ENCODE measurements around the gene ITPR1. TPM values are rescaled to one million over a fixed set of nuclear protein-coding genes. Genes with fewer than 3 reads are reported as not detected.

The ITPR1 gene
- polyA plus RNA-seq, 12 donors: 15.3 to 29.1 (median 21.2) TPM; not detected in 1

- DNase-seq: no peak
Observed at GRCh38 chr3:4774531-4774930, 281.4 kb downstream of the ITPR1 start.

- DNase-seq: no peak
Observed at GRCh38 chr3:4776399-4776979, 283.3 kb downstream of the ITPR1 start.

GRCh38 chr3:4776980-4777581, 283.9 kb downstream of the ITPR1 start:
- no peak for DNase-seq

- DNase-seq: no peak
Observed at GRCh38 chr3:4778119-4778518, 285.0 kb downstream of the ITPR1 start.

- DNase-seq: no peak
Observed at GRCh38 chr3:4778740-4779139, 285.6 kb downstream of the ITPR1 start.

GRCh38 chr3:4780545-4780957, 287.4 kb downstream of the ITPR1 start:
- no peak for DNase-seq

- no peak for DNase-seq
Observed at GRCh38 chr3:4782095-4782494, 288.9 kb downstream of the ITPR1 start.

GRCh38 chr3:4785551-4785950, 292.4 kb downstream of the ITPR1 start:
- no peak for DNase-seq

GRCh38 chr3:4786431-4786830, 293.3 kb downstream of the ITPR1 start:
- DNase-seq: no peak

GRCh38 chr3:4791358-4791757, 298.2 kb downstream of the ITPR1 start:
- DNase-seq: no peak

- DNase-seq: no peak
Observed at GRCh38 chr3:4793311-4793710, 300.2 kb downstream of the ITPR1 start.

GRCh38 chr3:4794331-4794730, 301.2 kb downstream of the ITPR1 start:
- no peak for DNase-seq

- no peak for DNase-seq
Observed at GRCh38 chr3:4794798-4795197, 301.6 kb downstream of the ITPR1 start.

GRCh38 chr3:4795905-4796304, 302.8 kb downstream of the ITPR1 start:
- DNase-seq: no peak

GRCh38 chr3:4797201-4797705, 304.1 kb downstream of the ITPR1 start:
- no peak for DNase-seq

- DNase-seq: no peak
Observed at GRCh38 chr3:4799266-4800256, 306.4 kb downstream of the ITPR1 start.

GRCh38 chr3:4800595-4800994, 307.4 kb downstream of the ITPR1 start:
- DNase-seq: no peak

GRCh38 chr3:4801892-4802291, 308.7 kb downstream of the ITPR1 start:
- no peak for DNase-seq

- DNase-seq: no peak
Observed at GRCh38 chr3:4802903-4803302, 309.8 kb downstream of the ITPR1 start.

GRCh38 chr3:4804161-4805058, 311.3 kb downstream of the ITPR1 start:
- DNase-seq: no peak

- DNase-seq: no peak
Observed at GRCh38 chr3:4805662-4806061, 312.5 kb downstream of the ITPR1 start.
